Progenitor cell of endocrine pancreas (in vitro differentiated cells): Measurements from ENCODE around the gene CD99L2. TPM values are rescaled to one million over a fixed set of nuclear protein-coding genes. Genes with fewer than 3 reads are reported as not detected.
"Not testable (repeated sequence)": the region's sequence is repeated elsewhere in the genome, so short reads cannot be mapped to it uniquely, and the experiment has no call there.

Experiments used
- DNase-seq: peaks from one replicate; pipeline ENCODE4 v3.0.0; 2021; ENCODE audit warnings: low spot score; ENCODE audit not compliant: unreplicated experiment
- H3K27ac Mint-ChIP-seq: 2 replicates; pipeline ENCODE4 v1.8.0; 2021; ENCODE audit warnings: mild to moderate bottlenecking, moderate library complexity, mixed read lengths
- H3K27me3 Mint-ChIP-seq: 2 replicates; pipeline ENCODE4 v1.8.0; 2021; ENCODE audit warnings: mixed read lengths
- H3K36me3 Mint-ChIP-seq: 2 replicates; pipeline ENCODE4 v1.8.0; 2022; ENCODE audit warnings: mixed read lengths; ENCODE audit not compliant: insufficient read depth
- H3K4me1 Mint-ChIP-seq: 2 replicates; pipeline ENCODE4 v1.8.0; 2021; ENCODE audit warnings: low read depth, mixed read lengths
- H3K4me3 Mint-ChIP-seq: 2 replicates; pipeline ENCODE4 v1.8.0; 2021; ENCODE audit warnings: low read depth, mild to moderate bottlenecking, moderate library complexity, mixed read lengths
- H3K9me3 Mint-ChIP-seq: 2 replicates; pipeline ENCODE4 v1.8.0; 2021; ENCODE audit warnings: low read depth, mixed read lengths
- total RNA-seq: library from RNA; stranded (reverse); gene quantifications from 2 replicates; pipeline ENCODE4 v1.2.1, GENCODE V29; 2021
- TF ChIP-seq, protein P1 (sequence below): fragments of 200-600 bp; sonication (generic); IDR thresholded peaks from one replicate; pipeline ENCODE4 v1.5.0; 2021; ENCODE audit warnings: antibody characterized with exemption, mild to moderate bottlenecking; ENCODE audit not compliant: unreplicated experiment

Gene CD99L2
- total RNA-seq, 1 donor from 2014 or later, result 19.2 TPM

DNA sequence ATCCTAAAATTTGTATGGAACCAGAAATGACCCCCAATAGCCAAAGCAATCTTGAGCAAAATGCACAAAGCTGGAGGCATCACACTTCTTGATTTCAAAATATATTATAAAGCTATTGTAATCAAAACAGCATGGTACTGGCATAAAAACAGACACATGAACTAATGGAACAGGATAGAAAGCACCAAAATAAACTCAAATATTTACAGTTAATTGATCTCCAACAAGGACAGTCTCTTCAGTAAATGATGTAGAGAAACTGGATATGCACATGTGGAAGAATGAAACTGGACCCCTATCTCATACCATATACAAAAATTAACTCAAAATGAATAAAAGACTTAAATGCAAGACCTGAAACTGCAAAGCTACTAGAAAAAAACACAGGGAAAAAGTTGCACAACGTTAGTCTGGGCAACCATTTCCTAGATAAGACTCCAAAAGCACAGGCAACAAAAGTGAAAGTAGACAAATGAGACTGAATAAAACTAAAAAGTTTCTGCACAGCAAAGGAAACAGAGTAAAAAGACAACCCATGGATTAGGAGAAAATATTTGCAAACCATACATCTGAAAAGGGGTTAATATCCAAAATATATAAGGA, 64.9 kb downstream of the CD99L2 start:
- peaks cover 13% of the 10 kb centered on the region for H3K9me3 Mint-ChIP-seq
- H3K36me3 Mint-ChIP-seq, result peaks cover 13% of the 10 kb centered on the region
- DNase-seq, result no peak
- H3K4me3 Mint-ChIP-seq, result no peak overlapping the region
- TF ChIP-seq, protein P1, sequence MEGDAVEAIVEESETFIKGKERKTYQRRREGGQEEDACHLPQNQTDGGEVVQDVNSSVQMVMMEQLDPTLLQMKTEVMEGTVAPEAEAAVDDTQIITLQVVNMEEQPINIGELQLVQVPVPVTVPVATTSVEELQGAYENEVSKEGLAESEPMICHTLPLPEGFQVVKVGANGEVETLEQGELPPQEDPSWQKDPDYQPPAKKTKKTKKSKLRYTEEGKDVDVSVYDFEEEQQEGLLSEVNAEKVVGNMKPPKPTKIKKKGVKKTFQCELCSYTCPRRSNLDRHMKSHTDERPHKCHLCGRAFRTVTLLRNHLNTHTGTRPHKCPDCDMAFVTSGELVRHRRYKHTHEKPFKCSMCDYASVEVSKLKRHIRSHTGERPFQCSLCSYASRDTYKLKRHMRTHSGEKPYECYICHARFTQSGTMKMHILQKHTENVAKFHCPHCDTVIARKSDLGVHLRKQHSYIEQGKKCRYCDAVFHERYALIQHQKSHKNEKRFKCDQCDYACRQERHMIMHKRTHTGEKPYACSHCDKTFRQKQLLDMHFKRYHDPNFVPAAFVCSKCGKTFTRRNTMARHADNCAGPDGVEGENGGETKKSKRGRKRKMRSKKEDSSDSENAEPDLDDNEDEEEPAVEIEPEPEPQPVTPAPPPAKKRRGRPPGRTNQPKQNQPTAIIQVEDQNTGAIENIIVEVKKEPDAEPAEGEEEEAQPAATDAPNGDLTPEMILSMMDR, result no peak
- H3K27ac Mint-ChIP-seq, result no peak overlapping the region
- H3K4me1 Mint-ChIP-seq, result peaks cover 6% of the 10 kb centered on the region
- no peaks in the 10 kb centered on the region for H3K27me3 Mint-ChIP-seq

DNA sequence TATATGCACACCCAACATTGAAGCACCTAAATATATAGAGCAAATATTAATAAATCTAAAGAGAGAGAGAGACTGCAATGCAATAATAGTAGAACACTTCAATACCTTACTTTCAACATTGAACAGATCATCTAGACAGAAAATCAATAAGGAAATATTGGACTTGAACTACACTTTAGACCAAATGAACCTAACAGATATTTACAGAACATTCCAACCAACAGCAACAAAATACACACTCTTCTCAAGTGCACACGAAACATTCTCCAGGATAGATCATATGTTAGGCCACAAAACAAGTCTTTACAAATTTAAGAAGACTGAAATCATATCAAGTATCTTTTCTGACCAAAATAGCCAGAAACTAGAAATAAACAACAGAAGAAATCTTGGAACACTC, 66.6 kb downstream of the CD99L2 start:
- Mint-ChIP-seq H3K27ac (no peak overlapping the region), H3K4me3 (no peak overlapping the region)
- DNase-seq, result no peak

DNA sequence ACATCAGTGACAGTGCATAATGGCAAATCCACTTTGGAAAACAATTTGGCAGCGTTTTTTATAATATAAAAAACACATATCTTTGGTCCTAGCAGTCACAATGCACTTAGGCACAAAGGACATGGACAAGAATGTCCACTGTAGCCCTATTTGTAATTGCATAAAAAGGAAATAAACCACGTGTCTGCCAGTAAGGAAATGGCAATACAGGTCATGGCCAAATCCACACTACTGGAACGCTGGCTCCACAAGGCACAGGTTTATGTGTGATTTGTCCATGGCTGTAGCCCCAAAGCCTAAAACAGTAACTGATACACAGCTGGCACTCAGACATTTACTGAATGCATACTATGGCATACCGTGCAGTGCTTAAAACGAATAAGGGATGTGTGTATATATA, 69.7 kb downstream of the CD99L2 start:
- no peaks in the 10 kb centered on the region for H3K27me3 Mint-ChIP-seq
- H3K4me1 Mint-ChIP-seq, result peaks cover 6% of the 10 kb centered on the region
- peaks cover 8% of the 10 kb centered on the region for H3K9me3 Mint-ChIP-seq
- H3K36me3 Mint-ChIP-seq, result peaks cover 23% of the 10 kb centered on the region
- no peak for DNase-seq
- no peak overlapping the region for H3K27ac Mint-ChIP-seq
- no peak overlapping the region for H3K4me3 Mint-ChIP-seq
- TF ChIP-seq, protein P1, result no peak

More for the DNA sequence above, 66.6 kb downstream of the CD99L2 start:
- peaks cover 20% of the 10 kb centered on the region for H3K36me3 Mint-ChIP-seq
- TF ChIP-seq, protein P1, result no peak
- no peaks in the 10 kb centered on the region for H3K27me3 Mint-ChIP-seq
- H3K4me1 Mint-ChIP-seq, result peaks cover 6% of the 10 kb centered on the region
- peaks cover 13% of the 10 kb centered on the region for H3K9me3 Mint-ChIP-seq

DNA sequence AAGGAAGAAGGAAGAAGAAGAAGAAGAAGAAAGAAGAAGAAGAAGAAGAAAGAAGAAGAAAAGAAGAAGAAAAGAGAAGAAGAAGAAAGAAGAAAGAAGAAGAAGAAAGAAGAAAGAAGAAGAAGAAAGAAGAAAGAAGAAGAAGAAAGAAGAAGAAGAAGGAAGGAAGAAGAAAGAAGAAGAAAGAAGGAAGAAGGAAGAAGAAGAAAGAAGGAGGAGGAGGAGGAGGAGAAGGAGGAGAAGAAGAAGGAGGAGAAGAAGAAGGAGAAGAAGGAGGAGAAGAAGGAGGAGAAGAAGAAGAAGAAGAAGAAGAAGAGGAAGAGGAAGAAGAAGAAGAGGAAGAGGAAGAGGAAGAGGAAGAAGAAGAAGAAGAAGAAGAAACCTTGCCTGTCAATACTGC, 74.1 kb downstream of the CD99L2 start:
- not testable (repeated sequence) for H3K4me1 Mint-ChIP-seq, H3K4me3 Mint-ChIP-seq, DNase-seq, H3K27me3 Mint-ChIP-seq, H3K27ac Mint-ChIP-seq
- Mint-ChIP-seq H3K36me3 (peaks cover 23% of the 10 kb centered on the region), H3K9me3 (peaks cover 22% of the 10 kb centered on the region)

DNA sequence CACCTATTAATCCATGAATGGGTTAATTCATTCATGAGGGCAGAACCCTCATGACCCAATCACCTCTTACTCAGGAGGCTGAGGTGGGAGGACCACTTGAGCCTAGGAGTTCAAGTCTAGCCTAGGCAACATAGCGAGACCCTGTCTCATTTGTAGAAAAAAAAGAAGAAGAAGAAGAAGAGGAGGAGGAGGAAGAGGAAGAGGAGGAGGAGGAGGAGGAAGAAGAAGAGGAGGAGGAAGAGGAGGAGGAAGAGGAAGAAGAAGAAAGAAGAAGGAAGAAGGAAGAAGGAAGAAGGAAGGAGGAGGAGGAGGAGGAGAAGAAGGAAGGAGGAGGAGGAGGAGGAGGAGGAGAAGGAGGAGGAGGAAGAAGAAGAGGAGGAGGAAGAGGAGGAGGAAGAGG, 74.6 kb downstream of the CD99L2 start:
- not testable (repeated sequence) for H3K27ac Mint-ChIP-seq, H3K27me3 Mint-ChIP-seq, H3K4me3 Mint-ChIP-seq, DNase-seq, H3K4me1 Mint-ChIP-seq
- H3K9me3 Mint-ChIP-seq, result peaks cover 26% of the 10 kb centered on the region
- peaks cover 25% of the 10 kb centered on the region for H3K36me3 Mint-ChIP-seq

DNA sequence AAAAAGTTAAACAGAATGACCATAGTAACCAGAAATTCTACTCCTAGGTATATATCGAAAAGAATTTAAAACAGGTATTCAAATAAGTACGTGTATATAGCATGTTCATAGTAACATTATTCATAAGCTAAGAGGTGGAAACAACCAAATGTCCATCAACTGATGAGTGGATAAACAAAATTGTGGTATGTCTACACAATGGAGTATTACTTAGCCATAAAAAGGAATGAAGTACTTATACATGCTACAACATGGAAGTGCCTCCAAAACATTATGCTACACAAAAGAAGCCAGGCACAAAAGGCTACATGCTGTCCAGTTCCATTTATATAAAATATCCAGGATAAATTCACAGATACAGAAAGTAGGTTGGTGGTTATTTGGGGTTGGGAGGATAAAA, 76.5 kb downstream of the CD99L2 start:
- no peaks in the 10 kb centered on the region for H3K27me3 Mint-ChIP-seq
- H3K4me1 Mint-ChIP-seq, result no peaks in the 10 kb centered on the region
- no peak overlapping the region for H3K4me3 Mint-ChIP-seq
- H3K27ac Mint-ChIP-seq, result no peak overlapping the region
- TF ChIP-seq, protein P1, result no peak
- peaks cover 25% of the 10 kb centered on the region for H3K36me3 Mint-ChIP-seq
- H3K9me3 Mint-ChIP-seq, result peaks cover 29% of the 10 kb centered on the region
- no peak for DNase-seq
